H1 (cell line): ENCODE measurements around the gene ZMYND15. TPM values are rescaled to one million over a fixed set of nuclear protein-coding genes. Genes with fewer than 3 reads are reported as not detected.

Source experiments
- CTCF ChIA-PET: fragments of 300-600 bp; sonication (Branson Sonifier 250); formaldehyde crosslinking; loops from one replicate; lab custom pipeline; 2021; ENCODE audit not compliant: partially characterized antibody; lab: Charles Lee
- POLR2A ChIA-PET: fragments of 300-600 bp; sonication (Branson Sonifier 250); formaldehyde crosslinking; loops from one replicate; lab custom pipeline; 2021; ENCODE audit warnings: inconsistent platforms; ENCODE audit not compliant: partially characterized antibody; lab: Charles Lee
- DNase-seq, 2 experiments: peaks; one replicate each; pipeline versions ENCODE4 v3.0.0 to v3.0.0-alpha.2; 2010 to 2022; ENCODE audit warnings: low spot score in 2 of 2, low read depth in 1 of 2, mixed read lengths in 1 of 2
- FAIRE-seq: peaks from 2 replicates; lab custom pipeline; 2011; peaks lifted over from hg19 to GRCh38; lab: Jason Lieb, UNC
- H2AFZ ChIP-seq: 2 replicates; pipeline ENCODE4 v1.8.1; 2012; ENCODE audit warnings: low read length, inconsistent platforms
- H2AK5ac ChIP-seq: 2 replicates; pipeline ENCODE4 v1.6.1; 2013; ENCODE audit warnings: low read depth, low read length
- H2BK120ac ChIP-seq: replicated peaks from 2 replicates; pipeline ENCODE3; 2013; ENCODE audit warnings: low read depth, low read length, inconsistent platforms
- H2BK12ac ChIP-seq: 2 replicates; pipeline ENCODE4 v1.6.1; 2013; ENCODE audit warnings: low read depth, low read length
- H2BK15ac ChIP-seq: 2 replicates; pipeline ENCODE4 v1.6.1; 2013; ENCODE audit warnings: low read length
- H2BK20ac ChIP-seq: 2 replicates; pipeline ENCODE4 v1.6.1; 2013; ENCODE audit warnings: low read length
- H2BK5ac ChIP-seq: 2 replicates; pipeline ENCODE4 v1.6.1; 2013; ENCODE audit warnings: low read depth, low read length
- H3K14ac ChIP-seq: 2 replicates; pipeline ENCODE4 v1.6.1; 2013; ENCODE audit warnings: inconsistent platforms; ENCODE audit not compliant: insufficient read length
- H3K18ac ChIP-seq: 2 replicates; pipeline ENCODE4 v1.6.1; 2013; ENCODE audit warnings: low read length; ENCODE audit errors: extremely low read depth
- H3K23ac ChIP-seq: 2 replicates; pipeline ENCODE4 v1.6.1; 2013; ENCODE audit warnings: inconsistent platforms; ENCODE audit not compliant: insufficient read length
- H3K23me2 ChIP-seq: 2 replicates; pipeline ENCODE4 v1.6.1; 2013; ENCODE audit warnings: low read depth, low read length
- H3K27ac ChIP-seq: 2 replicates; pipeline ENCODE4 v1.6.1; 2011; ENCODE audit warnings: low read depth, low read length, inconsistent platforms
- H3K27me3 ChIP-seq, 4 experiments: replicated peaks in 1 of 4; 1 replicate in 1 of 4; 2 replicates in 3 of 4; pipeline versions ENCODE4 v1.6.1 to v1.8.1; 2011 to 2013; ENCODE audit warnings: low read length in 3 of 4, mild to moderate bottlenecking in 3 of 4, inconsistent platforms in 2 of 4, mixed read lengths in 2 of 4, moderate library complexity in 1 of 4; ENCODE audit not compliant: control insufficient read depth in 3 of 4, insufficient read depth in 3 of 4; ENCODE audit errors: extremely low read depth in 1 of 4
- H3K36me3 ChIP-seq, 4 experiments: 2 replicates each; pipeline versions ENCODE4 v1.6.1 to v1.8.1; 2011 to 2013; ENCODE audit warnings: mild to moderate bottlenecking in 4 of 4, low read length in 3 of 4, moderate library complexity in 2 of 4, control low read depth in 1 of 4, inconsistent platforms in 1 of 4; ENCODE audit not compliant: insufficient read depth in 4 of 4, control insufficient read depth in 2 of 4
- H3K4ac ChIP-seq: replicated peaks from 2 replicates; pipeline ENCODE3; 2013; ENCODE audit warnings: low read length, low read depth, mixed read lengths, inconsistent platforms; ENCODE audit not compliant: insufficient read length
- H3K4me1 ChIP-seq, 4 experiments: replicated peaks in 1 of 4; 1 replicate in 1 of 4; 2 replicates in 3 of 4; pipeline versions ENCODE4 v1.6.1 to v1.8.1; 2011 to 2013; ENCODE audit warnings: low read length in 3 of 4, inconsistent platforms in 2 of 4, mixed read lengths in 1 of 4; ENCODE audit not compliant: insufficient read depth in 4 of 4, control insufficient read depth in 3 of 4
- H3K4me2 ChIP-seq, 2 experiments: 2 replicates each; pipeline versions ENCODE4 v1.6.1 to v1.8.1; 2011 to 2013; ENCODE audit warnings: low read depth in 2 of 2, low read length in 2 of 2, control low read depth in 1 of 2, inconsistent platforms in 1 of 2, mild to moderate bottlenecking in 1 of 2; ENCODE audit not compliant: insufficient read depth in 1 of 2
- H3K4me3 ChIP-seq, 4 experiments: fragments of 200-600, 300-600 bp in 1 of 4; sonication (generic), shearing (Covaris generic), sonication (Bioruptor Twin) in 1 of 4; 2 replicates each; pipeline versions ENCODE4 v1.5.1 to v1.8.1; 2011 to 2016; ENCODE audit warnings: low read length in 4 of 4, low read depth in 3 of 4, control low read depth in 2 of 4, inconsistent platforms in 2 of 4, mild to moderate bottlenecking in 2 of 4, mixed read lengths in 1 of 4, moderate library complexity in 1 of 4; ENCODE audit not compliant: insufficient read depth in 2 of 4; ENCODE audit errors: extremely low read depth in 1 of 4
- H3K56ac ChIP-seq: replicated peaks from 2 replicates; pipeline ENCODE3; 2013; ENCODE audit warnings: low read depth, mild to moderate bottlenecking, mixed read lengths, low read length, inconsistent platforms; ENCODE audit not compliant: insufficient read length
- H3K79me1 ChIP-seq: 2 replicates; pipeline ENCODE4 v1.6.1; 2013; ENCODE audit warnings: low read depth, low read length, control low read depth
- H3K79me2 ChIP-seq, 2 experiments: 2 replicates each; pipeline versions ENCODE4 v1.6.1 to v1.8.1; 2012 to 2013; ENCODE audit warnings: low read length in 2 of 2, mild to moderate bottlenecking in 2 of 2, inconsistent platforms in 1 of 2; ENCODE audit not compliant: insufficient read depth in 2 of 2, control insufficient read depth in 1 of 2
- H3K9ac ChIP-seq, 4 experiments: replicated peaks in 1 of 4; 1 replicate in 1 of 4; 2 replicates in 3 of 4; pipeline versions ENCODE4 v1.6.1 to v1.8.1; 2011 to 2013; ENCODE audit warnings: low read depth in 3 of 4, low read length in 3 of 4, control low read depth in 2 of 4, mild to moderate bottlenecking in 2 of 4, moderate library complexity in 2 of 4, inconsistent platforms in 1 of 4; ENCODE audit errors: extremely low read depth in 1 of 4
- H3K9me3 ChIP-seq, 2 experiments: 2 replicates each; pipeline versions ENCODE4 v1.6.1 to v1.8.1; 2012 to 2013; ENCODE audit warnings: mild to moderate bottlenecking in 2 of 2, moderate library complexity in 2 of 2, control low read depth in 1 of 2, inconsistent platforms in 1 of 2, low read depth in 1 of 2, low read length in 1 of 2, mixed read lengths in 1 of 2; ENCODE audit not compliant: insufficient read depth in 2 of 2
- H4K20me1 ChIP-seq, 2 experiments: replicated peaks in 1 of 2; 2 replicates each; pipeline versions ENCODE3 to v1.8.1; 2011 to 2013; ENCODE audit warnings: inconsistent platforms in 2 of 2, low read length in 2 of 2, mild to moderate bottlenecking in 1 of 2; ENCODE audit not compliant: insufficient read depth in 2 of 2, control insufficient read depth in 1 of 2
- H4K5ac ChIP-seq: 2 replicates; pipeline ENCODE4 v1.6.1; 2013; ENCODE audit warnings: low read length, low read depth, mixed read lengths, inconsistent platforms; ENCODE audit not compliant: insufficient read length
- H4K8ac ChIP-seq: 2 replicates; pipeline ENCODE4 v1.8.0; 2013; ENCODE audit warnings: mild to moderate bottlenecking, moderate library complexity, low read length, inconsistent platforms; ENCODE audit not compliant: insufficient read depth; ENCODE audit errors: extremely low read depth
- H4K91ac ChIP-seq: replicated peaks from 2 replicates; pipeline ENCODE3; 2013; ENCODE audit warnings: low read length, mixed read lengths, inconsistent platforms; ENCODE audit not compliant: insufficient read length
- CBX5 ChIP-seq: fragments of 300-800, 300-1000 bp; sonication (generic); IDR thresholded peaks from 2 replicates; pipeline ENCODE4 v1.7.1; 2016; ENCODE audit warnings: antibody characterized with exemption, low read length, low read depth
- GTF2F1 ChIP-seq: IDR thresholded peaks from 2 replicates; pipeline ENCODE4 v1.6.1; 2012; ENCODE audit warnings: low read depth, low read length, improper control_type of control experiment, borderline replicate concordance
- POLR2A ChIP-seq, 2 experiments: IDR thresholded peaks; 1 replicate in 1 of 2; 2 replicates in 1 of 2; pipeline ENCODE4 v1.6.1; 2011; ENCODE audit warnings: low read depth in 2 of 2, low read length in 2 of 2, mild to moderate bottlenecking in 2 of 2; ENCODE audit errors: control extremely low read depth in 1 of 2
- POLR2AphosphoS5 ChIP-seq: IDR thresholded peaks from 2 replicates; pipeline ENCODE4 v1.6.1; 2011; ENCODE audit warnings: low read depth, low read length
- POU5F1 ChIP-seq: IDR thresholded peaks from 2 replicates; pipeline ENCODE4 v1.6.1; 2011; ENCODE audit warnings: low read depth, mild to moderate bottlenecking, low read length, moderate library complexity
- SIN3A ChIP-seq, 2 experiments: IDR thresholded peaks in 1 of 2; conservative IDR thresholded peaks in 1 of 2; 2 replicates each; pipeline ENCODE4 v1.6.1; 2011 to 2012; ENCODE audit warnings: low read length in 2 of 2, improper control_type of control experiment in 1 of 2, low read depth in 1 of 2, mild to moderate bottlenecking in 1 of 2
- SP1 ChIP-seq: IDR thresholded peaks from 2 replicates; pipeline ENCODE4 v1.6.1; 2011; ENCODE audit warnings: low read depth, low read length
- TAF1 ChIP-seq: IDR thresholded peaks from 2 replicates; pipeline ENCODE4 v1.6.1; 2011; ENCODE audit warnings: mild to moderate bottlenecking, low read depth, low read length
- TBP ChIP-seq: IDR thresholded peaks from 2 replicates; pipeline ENCODE4 v1.6.1; 2011; ENCODE audit warnings: low read depth, low read length, improper control_type of control experiment
- WGBS, 2 experiments: shearing (Covaris generic) in 1 of 2; methylation state at CpG; one replicate each; pipeline versions ENCODE4 v1.1.6 to v1.1.7; 2013 to 2015; ENCODE audit warnings: low lambda C conversion rate in 2 of 2, mixed read lengths in 2 of 2, inconsistent platforms in 1 of 2, low coverage in 1 of 2, missing lambda C conversion rate in 1 of 2; ENCODE audit not compliant: insufficient replicate concordance in 2 of 2, insufficient coverage in 1 of 2, insufficient read length in 1 of 2; ENCODE audit errors: extremely low coverage in 1 of 2, missing lambda C conversion rate in 1 of 2; 5-methylcytosine and 5-hydroxymethylcytosine counted together
- polyA plus RNA-seq, 7 experiments: library from polyadenylated mRNA; depleted of rRNA in 3 of 7; stranded (reverse) in 5 of 7; unstranded in 2 of 7; fragments of >200 nt in 5 of 7; fragments of 200-250 nt in 2 of 7; gene quantifications; 1 replicate in 5 of 7; 2 replicates in 1 of 7; 4 replicates in 1 of 7; pipeline versions ENCODE4 v1.2.1 to v1.2.3, GENCODE V29; 2011 to 2013; ENCODE audit warnings: missing spikeins in 2 of 7, mixed read lengths in 2 of 7
- total RNA-seq: library from RNA; stranded (reverse); fragmentation: NEBNext Ultra II Directional; extraction: Animal tissue kit (Norgen Biotek cat#: 25700); gene quantifications from 2 replicates; pipeline ENCODE4 v1.2.1, GENCODE V29; 2021

The ZMYND15 gene
- total and polyA plus RNA-seq, 2 of the 8 experiments (the other 6 are each of a cell fraction or from before 2014, with no cell fraction given), result 0.53 to 0.58 TPM

- Histone ChIP-seq H3K36me3 (no peaks in the 10 kb centered on the region), H4K5ac (no peak overlapping the region), H3K9me3 (0 out of 4 replicates have a peak, but pooled peaks cover 0 to 3% of the 10 kb centered on the region in 2 experiments), H3K14ac (no peak overlapping the region), H3K4me2 (peak overlapping the region in 1 of 2 experiments; percentile 76; a peak in 1 of 4 replicates), H3K18ac (no peak overlapping the region), H4K91ac (no peak overlapping the region), H2AFZ (no peak overlapping the region), H4K8ac (no peak overlapping the region; the same call in 1 of the 2 replicates), H3K79me2 (peaks cover 3 to 20% of the 10 kb centered on the region in 2 experiments), H2BK20ac (no peak overlapping the region), H3K4me3 (no peak overlapping the region), H3K4me1 (peaks cover 6 to 18% (median 10%) of the 10 kb centered on the region in 4 experiments), H2BK120ac (no peak overlapping the region), H3K4ac (no peak overlapping the region), H3K56ac (no peak overlapping the region), H2BK12ac (no peak overlapping the region), H3K9ac (no peak overlapping the region), H3K27me3 (no peaks in the 10 kb centered on the region), H3K27ac (no peak overlapping the region), H4K20me1 (peaks cover 0 to 6% of the 10 kb centered on the region in 2 experiments), H2BK15ac (no peak overlapping the region), H2BK5ac (no peak overlapping the region), H3K23ac (no peak overlapping the region), H3K23me2 (peaks cover 6% of the 10 kb centered on the region), H3K79me1 (peaks cover 7% of the 10 kb centered on the region; the same call in 1 of the 2 replicates), H2AK5ac (no peak overlapping the region)
- DNase-seq (peak in 1 of 2 experiments; percentile 64), FAIRE-seq (no peak)
- POLR2A ChIA-PET, result interaction anchor here (0.7 to 2.5 kb wide), 23 partner anchors 11 to 201 kb away, joined by 3 to 14 read pairs (median 4); partner anchors contain the start of genes CHRNE, GLTPD2, MINK1 and MYBBP1A
- TF ChIP-seq POU5F1 (no peak), SP1 (peak; percentile 82), TBP (peak; percentile 91), SIN3A (conservative IDR thresholded peaks at IDR 0.05 in 1 of 2, IDR thresholded peaks at IDR 0.05 in 1 of 2; ENCODE audit: low read depth in 1 of 2, low read length in 2 of 2) (no peak), GTF2F1 (peak; percentile 43; the same call in 1 of the 2 replicates), CBX5 (no peak), POLR2A (IDR thresholded peaks at IDR 0.05; ENCODE audit: control extremely low read depth in 1 of 2, low read depth in 2 of 2, low read length in 2 of 2) (peak; percentile 70 to 88), POLR2AphosphoS5 (peak; percentile 71), TAF1 (peak; percentile 63; the same call in 1 of the 2 replicates)
- CTCF ChIA-PET, result interaction anchor here (0.5 to 1.6 kb wide), 6 partner anchors 18 to 351 kb away, joined by 3 to 9 read pairs (median 4); no protein-coding TSS in a partner anchor
- 77% methylated on average over 8 of the region's 8 CpGs; no CpG with 5 or more reads in 1 of the 2 experiments for whole genome bisulfite sequencing, 2 experiments
Measured at GRCh38 chr17:4708436-4708835, 31.2 kb upstream of the ZMYND15 start.
